Fibroblast of skin of right quadriceps (primary cell): ENCODE results near the gene STRIP1.
A peak's percentile ranks its signal among the peaks of the same experiment; 100 is the strongest.
"Not testable (repeated sequence)": the region's sequence is repeated elsewhere in the genome, so short reads cannot be mapped to it uniquely, and the experiment has no call there.

Experiments
- DNase-seq: peaks from one replicate; pipeline ENCODE4 v3.0.0-alpha.2; 2013

The STRIP1 gene

GRCh38 chr1:110070671-110071242 lies 36.3 kb downstream of the STRIP1 start, which contains the start of gene ALX3:
TSS of gene ALX3 (minus strand) at chr1:110070672. CDS start at chr1:110070612, 60 bp downstream.
- DNase-seq = no peak

- no peak for DNase-seq
Measured at GRCh38 chr1:110074166-110074565, 39.7 kb downstream of the STRIP1 start.

GRCh38 chr1:110076789-110077500 lies 42.5 kb downstream of the STRIP1 start:
- no peak for DNase-seq

- not testable (repeated sequence) for DNase-seq
Measured at GRCh38 chr1:110079995-110080394, 45.6 kb downstream of the STRIP1 start.

GRCh38 chr1:110081061-110081460 lies 46.6 kb downstream of the STRIP1 start:
- no peak for DNase-seq

GRCh38 chr1:110082477-110082876 lies 48.1 kb downstream of the STRIP1 start:
- no peak for DNase-seq

GRCh38 chr1:110083061-110083865 lies 48.8 kb downstream of the STRIP1 start:
- no peak for DNase-seq

- DNase-seq = no peak
Measured at GRCh38 chr1:110083866-110084226, 49.4 kb downstream of the STRIP1 start.

- peak; percentile 40 for DNase-seq
Measured at GRCh38 chr1:110084227-110085078, 50.0 kb downstream of the STRIP1 start.

GRCh38 chr1:110085671-110086070 lies 51.2 kb downstream of the STRIP1 start:
- no peak for DNase-seq

- no peak for DNase-seq
Measured at GRCh38 chr1:110086961-110087360, 52.5 kb downstream of the STRIP1 start.

- peak; percentile 52 for DNase-seq
Measured at GRCh38 chr1:110087812-110088738, 53.7 kb downstream of the STRIP1 start.

- DNase-seq = no peak
Measured at GRCh38 chr1:110088739-110089316, 54.4 kb downstream of the STRIP1 start.

GRCh38 chr1:110089561-110090275 lies 55.3 kb downstream of the STRIP1 start:
- DNase-seq = no peak

GRCh38 chr1:110091381-110091780 lies 57.0 kb downstream of the STRIP1 start:
- no peak for DNase-seq

GRCh38 chr1:110091791-110092190 lies 57.4 kb downstream of the STRIP1 start:
- no peak for DNase-seq

- no peak for DNase-seq
Measured at GRCh38 chr1:110092991-110093390, 58.6 kb downstream of the STRIP1 start.

- DNase-seq = no peak
Measured at GRCh38 chr1:110094931-110095654, 60.7 kb downstream of the STRIP1 start.

- DNase-seq = no peak
Measured at GRCh38 chr1:110097507-110098221, 63.2 kb downstream of the STRIP1 start.
